ENCODE measurements around the gene MAP2K3. TPM values are rescaled to one million over a fixed set of nuclear protein-coding genes. Genes with fewer than 3 reads are reported as not detected.
A peak's percentile ranks its signal among the peaks of the same experiment; 100 is the strongest.

The MAP2K3 gene
- polyA plus RNA-seq, 4 donors, result 48.5 to 98.2 (median 73.7) TPM

DNA sequence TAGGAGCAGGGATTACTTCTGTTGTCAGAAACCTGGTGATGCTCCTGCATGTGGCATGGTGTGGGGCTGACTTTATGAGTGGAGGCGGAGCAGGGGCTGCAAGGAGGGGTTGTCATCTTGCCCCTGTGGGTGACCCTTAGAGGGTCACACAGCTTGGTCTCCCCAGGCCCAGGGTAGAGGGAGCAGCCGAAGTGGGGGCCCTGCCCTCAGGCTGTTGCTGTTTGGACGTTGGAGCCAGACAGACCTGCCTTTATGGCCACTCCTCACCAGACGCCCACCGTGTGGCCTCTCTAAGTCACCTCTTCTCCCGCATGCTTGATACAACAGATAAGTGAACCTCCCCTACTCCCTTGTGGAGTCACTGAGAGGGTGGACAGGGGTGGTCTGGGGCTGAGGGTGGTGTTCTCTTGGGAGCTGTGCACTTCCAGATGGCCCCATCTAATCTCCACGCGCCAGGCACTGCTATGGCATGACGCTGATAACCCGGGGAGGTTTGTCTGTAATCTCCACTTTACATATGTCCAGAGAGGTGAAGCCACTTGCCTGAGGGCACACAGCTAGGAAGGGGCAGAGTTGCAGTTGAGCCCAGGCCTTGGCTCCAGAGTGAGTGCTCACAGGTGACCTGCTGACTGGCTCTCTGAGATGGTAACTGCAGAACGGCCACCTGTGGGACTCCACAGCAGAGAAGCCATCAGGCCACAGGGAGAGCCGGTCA is 10.0 kb downstream of the MAP2K3 start:
- DNase-seq (no peak), FAIRE-seq (no peak)
- WGBS, 3 donors, result 64 to 69% (median 69%) methylated on average over 12 of the region's 12 CpGs
- Histone ChIP-seq H3K4me3 (ENCODE audit: low read depth in 1 of 3, low read length in 3 of 3) (no peak overlapping the region), H3K27ac (ENCODE audit: low read depth in 1 of 3, low read length in 2 of 3) (no peak overlapping the region), H3K36me3 (ENCODE audit: control insufficient read depth in 3 of 3, insufficient read depth in 2 of 3, low read depth in 1 of 3, low read length in 3 of 3) (peaks cover 0 to 70% (median 3%) of the 10 kb centered on the region in 3 donors), H3K4me1 (ENCODE audit: control insufficient read depth in 3 of 3, insufficient read depth in 2 of 3, low read depth in 1 of 3, low read length in 2 of 3) (peaks cover 0 to 5% (median under 1%) of the 10 kb centered on the region in 3 donors), H3K27me3 (ENCODE audit: control insufficient read depth in 3 of 3, insufficient read depth in 3 of 3, low read length in 3 of 3) (no peaks in the 10 kb centered on the region), H3K9me3 (ENCODE audit: control insufficient read depth in 2 of 2, insufficient read depth in 1 of 2, low read depth in 1 of 2, low read length in 1 of 2) (peaks cover 0 to 36% of the 10 kb centered on the region in 2 donors)

DNA sequence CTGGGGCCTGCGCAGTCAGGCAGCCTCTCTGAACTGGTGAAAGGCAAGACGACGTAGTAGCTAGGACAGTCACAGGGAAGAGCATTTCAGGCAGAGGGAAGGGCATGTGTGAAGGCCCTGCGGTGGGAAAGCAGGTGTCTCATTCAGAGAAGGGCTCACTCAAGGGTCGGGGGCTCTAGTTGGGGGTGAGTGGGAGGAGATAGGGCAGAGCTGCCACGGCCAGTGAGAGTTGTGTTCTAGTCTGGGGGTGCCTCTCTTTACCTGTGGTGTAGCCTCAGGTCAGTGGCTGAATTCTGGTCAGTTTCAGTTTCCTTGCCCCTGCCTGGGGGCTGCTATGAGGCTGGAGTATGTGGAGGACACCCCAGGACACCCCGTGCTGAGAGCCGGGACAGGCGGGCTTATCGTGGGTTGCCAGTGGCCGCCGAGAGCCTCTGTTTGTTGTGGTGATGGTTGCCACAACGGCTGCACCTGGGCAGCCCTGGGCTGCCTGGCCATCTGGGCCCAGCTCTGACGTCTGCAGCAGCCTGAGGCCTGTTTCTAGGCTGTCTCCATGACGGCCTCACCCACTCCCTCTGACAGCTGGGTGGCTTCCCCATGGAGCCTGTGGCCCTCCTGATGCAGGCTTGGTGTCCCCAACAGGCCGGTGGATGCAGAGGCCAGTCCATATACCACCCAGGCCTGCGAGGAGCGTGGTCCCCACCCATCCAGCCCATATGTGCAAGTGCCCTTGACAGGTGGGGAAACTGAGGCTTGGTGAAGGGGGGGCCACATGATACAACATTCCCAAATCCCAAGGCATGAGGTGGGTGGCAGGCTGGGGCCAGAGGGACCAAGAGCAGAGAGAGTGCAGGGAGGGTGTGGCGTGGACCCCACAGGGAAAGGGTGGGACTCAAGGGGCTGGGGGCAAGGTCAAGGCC is 10.8 kb downstream of the MAP2K3 start:
- H3K27ac ChIP-seq (ENCODE audit: low read depth in 1 of 3, low read length in 2 of 3), result no peak overlapping the region
- H3K9me3 ChIP-seq (ENCODE audit: control insufficient read depth in 2 of 2, insufficient read depth in 1 of 2, low read depth in 1 of 2, low read length in 1 of 2), result peaks cover 0 to 36% of the 10 kb centered on the region in 2 donors
- WGBS, 3 donors, result 50 to 70% (median 58%) methylated on average over 19 of the region's 19 CpGs
- H3K4me1 ChIP-seq (ENCODE audit: control insufficient read depth in 3 of 3, insufficient read depth in 2 of 3, low read depth in 1 of 3, low read length in 2 of 3), result no peaks in the 10 kb centered on the region
- H3K36me3 ChIP-seq (ENCODE audit: control insufficient read depth in 3 of 3, insufficient read depth in 2 of 3, low read depth in 1 of 3, low read length in 3 of 3), result peaks cover 0 to 67% (median 6%) of the 10 kb centered on the region in 3 donors
- no peaks in the 10 kb centered on the region for H3K27me3 ChIP-seq (ENCODE audit: control insufficient read depth in 3 of 3, insufficient read depth in 3 of 3, low read length in 3 of 3)
- FAIRE-seq, result no peak
- peak; percentile 58 to 70 for DNase-seq
- no peak overlapping the region for H3K4me3 ChIP-seq (ENCODE audit: low read depth in 1 of 3, low read length in 3 of 3)

DNA sequence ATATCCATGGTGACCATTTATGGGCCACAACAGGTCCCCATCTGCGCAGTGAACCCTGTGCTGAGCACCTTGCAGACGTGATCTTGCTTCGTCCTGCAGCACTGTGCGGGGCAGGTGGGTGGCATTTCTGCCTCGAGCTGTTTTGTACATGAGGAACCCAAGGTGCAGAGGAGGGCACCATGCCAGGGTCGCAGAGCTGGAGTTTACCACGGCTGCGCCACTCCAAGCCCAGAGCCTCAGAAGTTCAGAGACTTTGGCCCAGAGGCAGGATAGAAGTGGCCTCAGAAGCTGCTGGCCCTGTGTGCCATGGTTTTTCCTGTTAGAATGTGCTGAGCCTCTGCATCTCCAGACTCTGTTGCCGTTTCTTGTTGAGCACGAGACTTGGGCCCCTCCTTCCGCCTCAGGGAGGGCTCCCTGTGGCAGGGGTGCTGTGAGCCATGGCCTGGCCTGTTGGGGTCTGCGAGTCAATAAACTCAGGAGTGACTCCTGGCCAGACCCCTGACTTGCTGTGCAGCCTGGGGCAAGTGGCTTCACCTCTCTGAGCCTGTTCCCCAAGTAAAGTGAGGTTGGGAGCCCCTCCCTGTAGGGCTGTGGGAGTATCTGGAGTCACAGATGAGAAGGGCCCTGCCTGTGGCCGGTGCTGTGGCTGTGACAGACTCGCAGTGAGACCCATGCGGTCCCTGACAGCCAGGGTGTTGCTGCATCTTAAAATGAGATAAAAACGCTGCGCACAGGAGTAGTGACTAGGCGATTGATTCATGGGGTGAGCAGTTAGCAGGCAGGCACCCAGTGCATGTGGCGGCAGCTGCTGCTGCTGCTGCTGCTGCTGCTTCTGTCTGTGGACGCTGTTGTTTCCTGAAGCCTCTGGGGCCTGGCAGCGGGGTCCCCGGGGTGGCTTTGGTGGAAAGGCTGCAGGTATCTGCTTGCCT is 11.8 kb downstream of the MAP2K3 start:
- Histone ChIP-seq H3K9me3 (ENCODE audit: control insufficient read depth in 2 of 2, insufficient read depth in 1 of 2, low read depth in 1 of 2, low read length in 1 of 2) (peaks cover 0 to 36% of the 10 kb centered on the region in 2 donors), H3K4me3 (ENCODE audit: low read depth in 1 of 3, low read length in 3 of 3) (no peak overlapping the region), H3K27me3 (ENCODE audit: control insufficient read depth in 3 of 3, insufficient read depth in 3 of 3, low read length in 3 of 3) (no peaks in the 10 kb centered on the region), H3K27ac (ENCODE audit: low read depth in 1 of 3, low read length in 2 of 3) (no peak overlapping the region), H3K4me1 (ENCODE audit: control insufficient read depth in 3 of 3, insufficient read depth in 2 of 3, low read depth in 1 of 3, low read length in 2 of 3) (no peaks in the 10 kb centered on the region), H3K36me3 (ENCODE audit: control insufficient read depth in 3 of 3, insufficient read depth in 2 of 3, low read depth in 1 of 3, low read length in 3 of 3) (peaks cover 0 to 75% (median 11%) of the 10 kb centered on the region in 3 donors)
- FAIRE-seq (no peak), DNase-seq (no peak)
- 49 to 68% (median 56%) methylated on average over 22 of the region's 22 CpGs for WGBS, 3 donors

DNA sequence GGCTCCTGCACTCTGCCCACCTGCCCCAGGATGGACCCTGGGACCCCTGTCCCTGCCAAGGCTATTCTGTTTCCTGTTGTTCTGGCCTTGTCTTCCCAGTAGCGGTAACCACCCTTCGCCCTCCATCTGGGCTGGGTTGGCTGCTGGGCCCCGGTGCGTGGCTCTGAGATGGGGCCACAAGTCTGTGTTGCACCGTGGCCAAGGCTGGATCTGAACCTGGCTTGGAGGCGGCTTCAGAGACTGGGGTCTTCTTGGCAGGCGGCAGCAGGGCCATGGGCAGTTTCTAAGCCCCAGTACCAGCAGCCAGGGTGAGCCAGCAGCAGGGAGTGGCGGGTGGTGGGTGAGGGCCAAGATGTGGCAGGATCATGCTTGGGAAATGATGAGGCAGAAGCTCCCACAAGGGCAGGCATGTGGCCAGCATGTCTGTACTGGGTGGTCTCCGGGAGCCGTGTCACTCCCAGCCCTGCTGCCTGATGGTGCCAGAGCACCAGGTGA is 12.6 kb downstream of the MAP2K3 start:
- Histone ChIP-seq H3K4me3 (ENCODE audit: low read depth in 1 of 3, low read length in 3 of 3) (no peak overlapping the region), H3K9me3 (ENCODE audit: control insufficient read depth in 2 of 2, insufficient read depth in 1 of 2, low read depth in 1 of 2, low read length in 1 of 2) (peaks cover 0 to 30% of the 10 kb centered on the region in 2 donors), H3K4me1 (ENCODE audit: control insufficient read depth in 3 of 3, insufficient read depth in 2 of 3, low read depth in 1 of 3, low read length in 2 of 3) (no peaks in the 10 kb centered on the region), H3K27ac (ENCODE audit: low read depth in 1 of 3, low read length in 2 of 3) (no peak overlapping the region), H3K27me3 (ENCODE audit: control insufficient read depth in 3 of 3, insufficient read depth in 3 of 3, low read length in 3 of 3) (no peaks in the 10 kb centered on the region), H3K36me3 (ENCODE audit: control insufficient read depth in 3 of 3, insufficient read depth in 2 of 3, low read depth in 1 of 3, low read length in 3 of 3) (peaks cover 0 to 74% (median 10%) of the 10 kb centered on the region in 3 donors)
- FAIRE-seq, result no peak
- no peak for DNase-seq
- WGBS, 3 donors, result 63 to 75% (median 70%) methylated on average over 10 of the region's 10 CpGs

DNA sequence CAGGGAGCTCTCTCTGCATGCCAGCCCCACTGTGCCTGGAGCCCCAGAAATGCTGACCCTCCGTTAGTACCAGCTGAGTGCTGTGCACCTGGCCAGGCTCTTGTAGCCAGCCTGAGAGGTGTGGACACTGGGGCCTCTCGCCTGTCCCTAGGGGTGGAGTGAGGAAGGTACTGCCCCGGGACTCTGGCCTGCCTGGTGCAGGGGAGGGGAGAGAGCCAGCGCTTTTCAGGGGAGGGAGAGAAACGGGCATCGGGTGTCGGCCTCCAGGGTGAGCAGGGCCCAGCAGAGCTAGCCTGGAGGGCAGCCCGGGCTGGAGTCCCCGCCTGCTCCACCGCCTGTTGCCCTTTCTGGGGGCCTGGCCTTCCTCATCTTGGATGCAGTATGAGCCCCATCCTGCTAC is 13.1 kb downstream of the MAP2K3 start:
- Histone ChIP-seq H3K27ac (ENCODE audit: low read depth in 1 of 3, low read length in 2 of 3) (no peak overlapping the region), H3K9me3 (ENCODE audit: control insufficient read depth in 2 of 2, insufficient read depth in 1 of 2, low read depth in 1 of 2, low read length in 1 of 2) (peaks cover 0 to 30% of the 10 kb centered on the region in 2 donors), H3K27me3 (ENCODE audit: control insufficient read depth in 3 of 3, insufficient read depth in 3 of 3, low read length in 3 of 3) (no peaks in the 10 kb centered on the region), H3K4me1 (ENCODE audit: control insufficient read depth in 3 of 3, insufficient read depth in 2 of 3, low read depth in 1 of 3, low read length in 2 of 3) (no peaks in the 10 kb centered on the region), H3K4me3 (ENCODE audit: low read depth in 1 of 3, low read length in 3 of 3) (no peak overlapping the region), H3K36me3 (ENCODE audit: control insufficient read depth in 3 of 3, insufficient read depth in 2 of 3, low read depth in 1 of 3, low read length in 3 of 3) (peaks cover 0 to 79% (median 11%) of the 10 kb centered on the region in 3 donors)
- FAIRE-seq (no peak), DNase-seq (no peak)
- 51 to 65% (median 51%) methylated on average over 10 of the region's 10 CpGs for WGBS, 3 donors

DNA sequence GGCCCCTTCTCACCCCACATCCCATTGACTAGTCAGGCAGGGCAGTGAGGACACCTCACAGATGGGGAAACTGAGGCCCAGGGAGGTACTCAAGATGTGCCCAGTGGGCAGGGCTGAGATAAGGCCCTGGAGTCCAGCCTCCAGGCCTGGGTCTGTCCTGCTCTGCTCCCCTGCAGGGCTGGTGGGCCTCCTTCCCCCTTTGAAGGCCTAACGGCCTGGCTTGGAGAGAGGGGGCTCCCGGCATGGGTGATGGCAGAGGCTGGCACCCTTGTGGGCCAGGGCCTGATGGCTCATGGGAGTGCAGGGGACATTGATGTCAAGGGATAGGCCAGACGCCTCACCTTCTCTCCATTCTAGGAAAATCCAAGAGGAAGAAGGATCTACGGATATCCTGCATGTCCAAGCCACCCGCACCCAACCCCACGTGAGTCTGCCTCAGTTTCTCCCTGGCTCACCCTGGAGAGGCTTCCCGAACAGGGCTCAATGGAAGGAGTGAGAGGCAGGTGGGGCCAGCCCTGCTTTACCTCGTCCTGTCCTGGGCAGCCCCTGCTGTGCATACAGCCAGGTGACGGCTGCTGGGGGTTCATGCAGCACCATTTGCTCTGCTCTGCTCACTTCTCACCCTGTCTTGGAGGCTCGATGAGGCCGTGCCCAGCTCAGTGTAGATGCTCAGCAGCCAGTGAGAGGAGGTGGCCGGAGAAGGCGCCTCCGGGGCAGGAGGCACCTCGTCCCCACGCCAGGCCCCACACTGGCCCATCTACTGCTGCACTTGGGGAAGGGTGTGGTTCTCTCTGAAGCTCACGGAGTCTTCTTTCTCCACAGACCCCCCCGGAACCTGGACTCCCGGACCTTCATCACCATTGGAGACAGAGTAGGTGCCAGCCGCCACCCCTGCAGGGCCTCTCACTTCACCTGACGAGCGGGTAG is 13.8 kb downstream of the MAP2K3 start:
- no peak overlapping the region for H3K4me3 ChIP-seq (ENCODE audit: low read depth in 1 of 3, low read length in 3 of 3)
- DNase-seq (peak in 1 of 2 donors; percentile 6), FAIRE-seq (no peak)
- no peak overlapping the region for H3K27ac ChIP-seq (ENCODE audit: low read depth in 1 of 3, low read length in 2 of 3)
- peaks cover 0 to 79% (median 11%) of the 10 kb centered on the region in 3 donors for H3K36me3 ChIP-seq (ENCODE audit: control insufficient read depth in 3 of 3, insufficient read depth in 2 of 3, low read depth in 1 of 3, low read length in 3 of 3)
- H3K27me3 ChIP-seq (ENCODE audit: control insufficient read depth in 3 of 3, insufficient read depth in 3 of 3, low read length in 3 of 3), result no peaks in the 10 kb centered on the region
- 76 to 78% (median 77%) methylated on average over 22 of the region's 22 CpGs for WGBS, 3 donors
- H3K4me1 ChIP-seq (ENCODE audit: control insufficient read depth in 3 of 3, insufficient read depth in 2 of 3, low read depth in 1 of 3, low read length in 2 of 3), result no peaks in the 10 kb centered on the region
- H3K9me3 ChIP-seq (ENCODE audit: control insufficient read depth in 2 of 2, insufficient read depth in 1 of 2, low read depth in 1 of 2, low read length in 1 of 2), result peaks cover 0 to 30% of the 10 kb centered on the region in 2 donors

DNA sequence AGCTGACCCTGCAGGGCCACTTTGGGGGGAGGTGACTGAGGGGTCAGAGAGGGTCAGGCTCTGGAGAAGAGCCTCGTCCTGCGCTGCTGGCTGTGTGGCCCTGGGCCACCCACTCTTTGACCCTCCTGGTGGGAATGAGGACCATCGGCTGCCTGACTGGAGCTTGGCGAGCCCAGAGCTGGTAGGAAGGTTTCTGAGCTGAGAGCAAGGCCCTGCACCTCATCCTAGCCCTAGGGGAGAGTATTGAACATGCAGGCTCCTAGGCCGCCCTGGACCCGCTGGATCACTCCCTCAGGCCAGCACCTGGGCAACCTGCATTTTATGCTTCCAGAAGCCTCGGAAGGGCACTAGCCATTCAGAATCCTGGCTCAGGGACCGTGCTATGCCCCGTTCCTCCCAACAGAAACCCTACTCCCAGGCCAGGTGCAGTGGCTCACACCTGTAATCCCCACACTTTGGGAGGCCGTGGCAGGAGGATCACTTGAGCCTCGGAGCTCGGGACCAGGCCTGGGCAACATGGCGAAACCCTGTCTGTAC is 14.5 kb downstream of the MAP2K3 start:
- no peak for DNase-seq
- peaks cover 0 to 29% of the 10 kb centered on the region in 2 donors for H3K9me3 ChIP-seq (ENCODE audit: control insufficient read depth in 2 of 2, insufficient read depth in 1 of 2, low read depth in 1 of 2, low read length in 1 of 2)
- H3K4me3 ChIP-seq (ENCODE audit: low read depth in 1 of 3, low read length in 3 of 3), result no peak overlapping the region
- peaks cover 0 to 79% (median 16%) of the 10 kb centered on the region in 3 donors for H3K36me3 ChIP-seq (ENCODE audit: control insufficient read depth in 3 of 3, insufficient read depth in 2 of 3, low read depth in 1 of 3, low read length in 3 of 3)
- H3K27ac ChIP-seq (ENCODE audit: low read depth in 1 of 3, low read length in 2 of 3), result no peak overlapping the region
- no peak for FAIRE-seq
- H3K4me1 ChIP-seq (ENCODE audit: control insufficient read depth in 3 of 3, insufficient read depth in 2 of 3, low read depth in 1 of 3, low read length in 2 of 3), result no peaks in the 10 kb centered on the region
- 58 to 61% (median 59%) methylated on average over 13 of the region's 13 CpGs for WGBS, 3 donors
- H3K27me3 ChIP-seq (ENCODE audit: control insufficient read depth in 3 of 3, insufficient read depth in 3 of 3, low read length in 3 of 3), result no peaks in the 10 kb centered on the region

Data from small intestine (tissue), 7 donors.